Effector CD8-positive, alpha-beta T cell (primary cell): Measurements from ENCODE around the gene STARD7.

ENCODE experiments used
- DNase-seq: peaks from one replicate; lab custom pipeline; 2025; lab: John Stamatoyannopoulos, UW

Gene STARD7

DNA sequence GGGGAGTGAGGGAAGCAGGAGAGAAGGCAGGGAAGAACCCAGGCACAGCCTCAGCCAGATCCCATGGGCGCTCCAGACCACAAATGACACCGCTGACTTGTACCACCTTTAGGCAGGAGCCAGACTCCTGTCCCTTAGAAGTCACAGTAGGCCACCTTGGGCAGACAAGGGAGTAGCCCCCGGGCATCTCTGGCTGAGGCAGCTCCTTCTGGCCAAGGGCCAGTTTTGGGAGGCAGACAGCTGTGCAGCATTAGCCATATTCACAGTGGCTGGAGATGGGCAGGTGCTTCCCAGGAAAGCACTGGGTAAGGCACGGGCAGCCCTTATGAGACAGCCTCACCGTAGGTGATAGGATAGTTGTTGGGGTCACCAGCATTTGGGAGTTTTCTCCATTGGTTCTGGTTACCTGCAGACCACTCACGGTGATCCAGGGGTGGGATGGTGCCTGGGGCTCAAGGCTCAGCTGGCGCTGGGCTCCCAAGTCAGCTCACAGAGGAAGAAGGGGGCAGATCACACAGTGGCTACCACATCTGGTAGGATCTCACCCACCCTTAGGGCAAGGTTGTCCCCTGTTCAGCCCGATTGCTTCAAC lies 72.4 kb downstream of the STARD7 start:
- DNase-seq = no peak

GRCh38 chr2:96135621-96136020 lies 73.0 kb downstream of the STARD7 start:
- DNase-seq = no peak

GRCh38 chr2:96135171-96135570 lies 73.5 kb downstream of the STARD7 start:
- no peak for DNase-seq
